ENCODE measurements around the gene PDCD4. TPM values are rescaled to one million over a fixed set of nuclear protein-coding genes. Genes with fewer than 3 reads are reported as not detected.
A peak's percentile ranks its signal among the peaks of the same experiment; 100 is the strongest.

PDCD4 gene
- total and polyA plus RNA-seq, 2 of the 13 experiments (the other 11 are each of a cell fraction or from before 2014, with no cell fraction given): 22.8 to 56.2 TPM

DNA sequence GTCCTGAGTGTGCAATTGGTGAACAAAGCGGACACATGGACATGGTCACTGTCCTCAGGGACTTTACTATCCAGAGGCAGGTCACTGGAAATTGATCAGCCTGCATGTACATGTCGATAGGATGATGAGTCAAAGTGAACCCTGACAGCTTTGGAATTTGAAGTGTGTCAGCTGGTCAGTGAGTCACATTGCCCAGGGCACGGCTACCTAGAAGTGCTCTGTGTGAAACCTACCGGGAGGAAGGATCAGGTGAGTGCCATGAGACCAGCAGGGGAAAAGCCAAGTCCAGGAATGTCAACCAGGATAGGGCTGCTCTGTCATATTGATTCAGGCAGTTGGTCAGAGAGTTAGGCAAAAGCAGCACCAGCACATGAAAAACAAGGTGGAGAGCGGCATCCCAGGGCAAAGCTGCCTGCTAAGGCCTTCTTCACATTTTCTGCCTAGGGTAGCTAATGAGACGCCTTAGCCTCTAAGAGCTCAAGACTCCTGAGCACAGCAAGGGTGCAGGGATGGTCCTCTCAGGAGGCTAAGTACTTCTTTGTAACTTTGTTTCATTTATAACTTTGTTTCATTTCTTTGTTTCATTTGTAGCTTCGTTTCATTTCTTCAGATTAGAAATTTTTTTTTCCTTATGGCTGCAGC, 19.4 kb upstream of the PDCD4 start (continued):
- TF ChIP-seq MNT (IDR thresholded peaks at IDR 0.05) (0 out of 2 replicates have a peak, but pooled peaks have one; percentile 13), ZBTB1 (CRISPR knock-in tag; IDR thresholded peaks at IDR 0.05; ENCODE audit: borderline replicate concordance) (no peak), ZFP36L1 (CRISPR knock-in tag; IDR thresholded peaks at IDR 0.05) (peak; percentile 45; the same call in 1 of the 2 replicates), HMGA1 (CRISPR knock-in tag; conservative IDR thresholded peaks at IDR 0.05) (no peak), ZNF205 (CRISPR knock-in tag; IDR thresholded peaks at IDR 0.05) (0 out of 2 replicates have a peak, but pooled peaks have one; percentile 19), EP300 (IDR thresholded peaks at IDR 0.05; ENCODE audit: low read depth in 2 of 2, low read length in 2 of 2) (0 out of 4 replicates have a peak, but pooled peaks of 1 of the 2 experiments have one; percentile 31), EP300 (CRISPR knock-in tag; IDR thresholded peaks at IDR 0.05; ENCODE audit: borderline replicate concordance) (no peak), MXI1 (IDR thresholded peaks at IDR 0.05; ENCODE audit: borderline replicate concordance, low read depth, low read length) (peak; percentile 67; the same call in 1 of the 3 replicates), TCF12 (IDR thresholded peaks at IDR 0.05) (no peak), TCF12 (CRISPR knock-in tag; IDR thresholded peaks at IDR 0.05) (no peak), ZNF263 (CRISPR knock-in tag; IDR thresholded peaks at IDR 0.05) (peak; percentile 55; the same call in 1 of the 2 replicates), ZNF326 (CRISPR knock-in tag; IDR thresholded peaks at IDR 0.05; ENCODE audit: borderline replicate concordance) (no peak), HNF1B (CRISPR knock-in tag; IDR thresholded peaks at IDR 0.05) (peak; percentile 46; the same call in 1 of the 2 replicates), ZNF546 (CRISPR knock-in tag; conservative IDR thresholded peaks at IDR 0.05) (no peak), TARDBP (CRISPR knock-in tag; IDR thresholded peaks at IDR 0.05) (no peak), RARA (CRISPR knock-in tag; IDR thresholded peaks at IDR 0.05) (peak; percentile 40; the same call in 1 of the 2 replicates), KLF11 (CRISPR knock-in tag; IDR thresholded peaks at IDR 0.05) (no peak), FOXP1 (IDR thresholded peaks at IDR 0.05) (no peak), FOXP1 (CRISPR knock-in tag; IDR thresholded peaks at IDR 0.05) (0 out of 2 replicates have a peak, but pooled peaks have one; percentile 18), ATM (IDR thresholded peaks at IDR 0.05; ENCODE audit: borderline replicate concordance) (no peak), SP5 (CRISPR knock-in tag; IDR thresholded peaks at IDR 0.05; ENCODE audit: borderline replicate concordance, low read depth) (no peak), ZNF274 (CRISPR knock-in tag; IDR thresholded peaks at IDR 0.05) (no peak), SPEN (CRISPR knock-in tag; IDR thresholded peaks at IDR 0.05; ENCODE audit: low read depth) (0 out of 2 replicates have a peak, but pooled peaks have one; percentile 32)
- TF ChIP-seq, protein P1, sequence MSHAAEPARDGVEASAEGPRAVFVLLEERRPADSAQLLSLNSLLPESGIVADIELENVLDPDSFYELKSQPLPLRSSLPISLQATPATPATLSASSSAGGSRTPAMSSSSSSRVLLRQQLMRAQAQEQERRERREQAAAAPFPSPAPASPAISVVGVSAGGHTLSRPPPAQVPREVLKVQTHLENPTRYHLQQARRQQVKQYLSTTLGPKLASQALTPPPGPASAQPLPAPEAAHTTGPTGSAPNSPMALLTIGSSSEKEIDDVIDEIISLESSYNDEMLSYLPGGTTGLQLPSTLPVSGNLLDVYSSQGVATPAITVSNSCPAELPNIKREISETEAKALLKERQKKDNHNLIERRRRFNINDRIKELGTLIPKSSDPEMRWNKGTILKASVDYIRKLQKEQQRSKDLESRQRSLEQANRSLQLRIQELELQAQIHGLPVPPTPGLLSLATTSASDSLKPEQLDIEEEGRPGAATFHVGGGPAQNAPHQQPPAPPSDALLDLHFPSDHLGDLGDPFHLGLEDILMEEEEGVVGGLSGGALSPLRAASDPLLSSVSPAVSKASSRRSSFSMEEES (CRISPR knock-in tag; IDR thresholded peaks at IDR 0.05): peak; percentile 70
- TF ChIP-seq, protein P2, sequence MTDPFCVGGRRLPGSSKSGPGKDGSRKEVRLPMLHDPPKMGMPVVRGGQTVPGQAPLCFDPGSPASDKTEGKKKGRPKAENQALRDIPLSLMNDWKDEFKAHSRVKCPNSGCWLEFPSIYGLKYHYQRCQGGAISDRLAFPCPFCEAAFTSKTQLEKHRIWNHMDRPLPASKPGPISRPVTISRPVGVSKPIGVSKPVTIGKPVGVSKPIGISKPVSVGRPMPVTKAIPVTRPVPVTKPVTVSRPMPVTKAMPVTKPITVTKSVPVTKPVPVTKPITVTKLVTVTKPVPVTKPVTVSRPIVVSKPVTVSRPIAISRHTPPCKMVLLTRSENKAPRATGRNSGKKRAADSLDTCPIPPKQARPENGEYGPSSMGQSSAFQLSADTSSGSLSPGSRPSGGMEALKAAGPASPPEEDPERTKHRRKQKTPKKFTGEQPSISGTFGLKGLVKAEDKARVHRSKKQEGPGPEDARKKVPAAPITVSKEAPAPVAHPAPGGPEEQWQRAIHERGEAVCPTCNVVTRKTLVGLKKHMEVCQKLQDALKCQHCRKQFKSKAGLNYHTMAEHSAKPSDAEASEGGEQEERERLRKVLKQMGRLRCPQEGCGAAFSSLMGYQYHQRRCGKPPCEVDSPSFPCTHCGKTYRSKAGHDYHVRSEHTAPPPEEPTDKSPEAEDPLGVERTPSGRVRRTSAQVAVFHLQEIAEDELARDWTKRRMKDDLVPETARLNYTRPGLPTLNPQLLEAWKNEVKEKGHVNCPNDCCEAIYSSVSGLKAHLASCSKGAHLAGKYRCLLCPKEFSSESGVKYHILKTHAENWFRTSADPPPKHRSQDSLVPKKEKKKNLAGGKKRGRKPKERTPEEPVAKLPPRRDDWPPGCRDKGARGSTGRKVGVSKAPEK (CRISPR knock-in tag; IDR thresholded peaks at IDR 0.05; ENCODE audit: borderline replicate concordance): no peak
